HepG2 (cell line): Measurements from ENCODE around the gene POLR2H. TPM values are rescaled to one million over a fixed set of nuclear protein-coding genes. Genes with fewer than 3 reads are reported as not detected.

Experiments used
- ATAC-seq: fragments of 200-7000 bp; cut with Tn5 transposase; 3 replicates; pipeline ENCODE4 v1.9.1; 2020; ENCODE audit warnings: mild to moderate bottlenecking, moderate library complexity
- BruUV-seq: library from RNA; stranded (reverse); fragments of 400-500 nt; replicated peaks from 2 replicates; lab custom pipeline; 2021; lab: Mats Ljungman, UMichigan
- CTCF ChIA-PET: fragments of 300-600 bp; formaldehyde crosslinking; extraction: SDS; loops from one replicate; lab custom pipeline; 2021; ENCODE audit warnings: low total read pairs, inconsistent platforms, low intra/inter-chr PET ratio; lab: Yijun Ruan, JAX
- POLR2A ChIA-PET: fragments of 350-600 bp; sonication (Branson Sonifier 250); formaldehyde crosslinking; loops from one replicate; lab custom pipeline; 2020; ENCODE audit warnings: antibody characterized with exemption, inconsistent platforms; lab: Yijun Ruan, JAX
- DNase-seq: peaks from one replicate; pipeline ENCODE4 v3.0.0-alpha.2; 2015; ENCODE audit warnings: low spot score
- FAIRE-seq: peaks from 3 replicates; lab custom pipeline; 2011; peaks lifted over from hg19 to GRCh38; lab: Jason Lieb, UNC
- H2AFZ ChIP-seq: one replicate; pipeline ENCODE4 v1.6.1; 2011; ENCODE audit warnings: low read length, inconsistent platforms
- H3K27ac ChIP-seq: fragments of 300-600 bp; 3 replicates; pipeline ENCODE4 v1.8.0; 2011; ENCODE audit warnings: mixed run types, mild to moderate bottlenecking, mixed read lengths, low read length, inconsistent platforms; ENCODE audit not compliant: insufficient read depth; ENCODE audit errors: extremely low read length
- H3K27me3 ChIP-seq, 2 experiments: fragments of 200-600 bp in 1 of 2; 2 replicates in 1 of 2; 3 replicates in 1 of 2; pipeline versions ENCODE4 v1.6.0 to v1.8.0; 2011; ENCODE audit warnings: low read length in 2 of 2, mild to moderate bottlenecking in 2 of 2, moderate library complexity in 2 of 2, inconsistent platforms in 1 of 2; ENCODE audit not compliant: insufficient read depth in 2 of 2, control insufficient read depth in 1 of 2
- H3K36me3 ChIP-seq, 2 experiments: fragments of 200-600 bp in 1 of 2; replicated peaks in 1 of 2; 2 replicates in 1 of 2; 3 replicates in 1 of 2; pipeline versions ENCODE4 v1.5.1 to v1.8.0; 2011; ENCODE audit warnings: low read length in 2 of 2, inconsistent platforms in 1 of 2; ENCODE audit not compliant: insufficient read depth in 2 of 2, control insufficient read depth in 1 of 2
- H3K4me1 ChIP-seq: 2 replicates; pipeline ENCODE4 v1.5.1; 2012; ENCODE audit warnings: low read length, inconsistent platforms; ENCODE audit not compliant: insufficient read depth
- H3K4me2 ChIP-seq: 2 replicates; pipeline ENCODE4 v1.6.0; 2011; ENCODE audit warnings: low read depth, low read length, inconsistent platforms
- H3K4me3 ChIP-seq, 3 experiments: fragments of 200-600 bp in 1 of 3; sonication (generic), shearing (Covaris generic) in 1 of 3; replicated peaks in 1 of 3; 2 replicates each; pipeline ENCODE4 v1.5.1; 2011 to 2016; ENCODE audit warnings: low read length in 3 of 3, inconsistent platforms in 2 of 3, low read depth in 2 of 3, mild to moderate bottlenecking in 2 of 3, control low read depth in 1 of 3, mixed read lengths in 1 of 3; ENCODE audit not compliant: insufficient read depth in 1 of 3
- H3K79me2 ChIP-seq: one replicate; pipeline ENCODE4 v1.6.1; 2011; ENCODE audit warnings: low read length, inconsistent platforms; ENCODE audit not compliant: insufficient read depth
- H3K9ac ChIP-seq: 2 replicates; pipeline ENCODE4 v1.6.0; 2011; ENCODE audit warnings: mild to moderate bottlenecking, low read depth, low read length, inconsistent platforms; ENCODE audit not compliant: insufficient read depth
- H3K9me3 ChIP-seq: 2 replicates; pipeline ENCODE4 v1.5.1; 2012; ENCODE audit warnings: mild to moderate bottlenecking, low read length
- H4K20me1 ChIP-seq: 2 replicates; pipeline ENCODE4 v1.6.0; 2011; ENCODE audit warnings: inconsistent platforms, mild to moderate bottlenecking, low read length, moderate library complexity; ENCODE audit not compliant: insufficient read depth
- EHMT2 ChIP-seq: fragments of 200-600 bp; sonication (generic); IDR thresholded peaks from 2 replicates; pipeline ENCODE4 v1.7.0; 2017; ENCODE audit warnings: antibody characterized with exemption, low read depth, low read length, borderline replicate concordance
- NFE2L1 ChIP-seq: sonication (generic); formaldehyde crosslinking; IDR thresholded peaks from 2 replicates; pipeline ENCODE4 v1.4.0; 2020; ENCODE audit warnings: missing genetic modification reagents, mild to moderate bottlenecking, borderline replicate concordance
- TARDBP ChIP-seq: sonication (generic); formaldehyde crosslinking; IDR thresholded peaks from 2 replicates; pipeline ENCODE4 v1.8.0; 2022; ENCODE audit warnings: mild to moderate bottlenecking, missing genetic modification reagents
- TCF7 ChIP-seq: sonication (generic); IDR thresholded peaks from 2 replicates; pipeline ENCODE4 v1.6.1; 2016; ENCODE audit warnings: antibody characterized with exemption, low read depth
- ZFY ChIP-seq: sonication (generic); formaldehyde crosslinking; IDR thresholded peaks from 2 replicates; pipeline ENCODE4 v1.4.0; 2020; ENCODE audit warnings: missing genetic modification reagents
- ZNF234 ChIP-seq: sonication (generic); formaldehyde crosslinking; conservative IDR thresholded peaks from 2 replicates; pipeline ENCODE4 v1.5.1; 2020; ENCODE audit warnings: mild to moderate bottlenecking, missing genetic modification reagents
- ZNF253 ChIP-seq: sonication (generic); formaldehyde crosslinking; IDR thresholded peaks from 2 replicates; pipeline ENCODE4 v1.8.0; 2022; ENCODE audit warnings: mild to moderate bottlenecking, missing genetic modification reagents, borderline replicate concordance
- ZNF256 ChIP-seq: sonication (generic); formaldehyde crosslinking; conservative IDR thresholded peaks from 2 replicates; pipeline ENCODE4 v1.4.0; 2020; ENCODE audit warnings: missing genetic modification reagents
- ZSCAN22 ChIP-seq: sonication (generic); formaldehyde crosslinking; IDR thresholded peaks from 2 replicates; pipeline ENCODE4 v1.4.0; 2020; ENCODE audit warnings: mild to moderate bottlenecking, missing genetic modification reagents
- WGBS: methylation state at CpG from one replicate; pipeline ENCODE4 v1.1.6; 2017; ENCODE audit warnings: low lambda C conversion rate; 5-methylcytosine and 5-hydroxymethylcytosine counted together
- in situ Hi-C: cut with HindIII; loops from 2 replicates; pipeline ENCODE4 v1.10.0; 2017; ENCODE audit warnings: low pct_unique_long_range_greater_than_20kb; ENCODE audit not compliant: extremely low pct_ligation_motif_present
- intact Hi-C: fragments of 100-400 bp; cut with micrococcal nuclease; formaldehyde crosslinking; loops from one replicate; pipeline ENCODE4 v1.10.0; 2022; ENCODE audit not compliant: unreplicated experiment
- polyA plus RNA-seq, 8 experiments: library from polyadenylated mRNA; depleted of rRNA in 3 of 8; stranded (reverse) in 7 of 8; unstranded in 1 of 8; fragments of >200 nt; fragmentation: Illumina TruSeq in 4 of 8; extraction: Trizol in 4 of 8; gene quantifications; 2 replicates each; pipeline versions ENCODE4 v1.2.1 to v1.2.3, GENCODE V29; 2011 to 2016; ENCODE audit warnings: low read depth in 4 of 8, missing spikeins in 1 of 8, mixed read lengths in 1 of 8; ENCODE audit not compliant: insufficient read depth in 1 of 8
- total RNA-seq, 5 experiments: library from RNA; depleted of rRNA; stranded (reverse); fragments of >200 nt; fragmentation: Illumina TruSeq; extraction: Trizol; gene quantifications; 2 replicates each; pipeline ENCODE4 v1.2.3, GENCODE V29; 2016; ENCODE audit warnings: low read depth in 1 of 5
- TF ChIP-seq, protein P1 (sequence below): sonication (generic); formaldehyde crosslinking; IDR thresholded peaks from 2 replicates; pipeline ENCODE4 v1.4.0; 2020; ENCODE audit warnings: missing genetic modification reagents

Gene POLR2H
- total and polyA plus RNA-seq, 2 of the 13 experiments (the other 11 are each of a cell fraction or from before 2014, with no cell fraction given) = 118 to 194 TPM

DNA sequence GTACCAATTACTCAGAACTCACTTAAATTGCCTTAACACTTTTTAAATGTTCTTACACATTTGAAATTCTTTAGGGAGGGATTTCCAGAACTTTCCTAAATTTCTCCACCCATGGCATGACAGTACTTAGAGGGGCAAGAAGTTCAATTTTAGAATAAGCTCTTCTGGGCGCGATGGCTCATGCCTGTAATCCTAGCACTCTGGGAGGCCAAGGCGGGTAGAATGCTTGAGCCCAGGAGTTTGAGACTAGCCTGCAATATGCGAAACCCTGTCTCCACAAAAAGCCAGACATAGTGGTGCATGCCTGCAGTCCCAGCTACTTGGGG is 13.5 kb upstream of the POLR2H start:
- peaks cover 7 to 17% of the 10 kb centered on the region in 2 experiments; a peak in 4 of 5 replicates for H3K36me3 ChIP-seq
- TF ChIP-seq ZSCAN22 = no peak
- TF ChIP-seq ZNF234 (CRISPR knock-in tag) = no peak
- TF ChIP-seq ZNF253 (CRISPR knock-in tag) = no peak
- no peak for TF ChIP-seq ZNF256 (CRISPR knock-in tag)
- no peak for TF ChIP-seq ZFY (CRISPR knock-in tag)
- no peak for TF ChIP-seq TCF7
- TF ChIP-seq TARDBP (CRISPR knock-in tag) = no peak
- TF ChIP-seq EHMT2 = no peak
- no peak for TF ChIP-seq NFE2L1 (CRISPR knock-in tag)
- TF ChIP-seq, protein P1, sequence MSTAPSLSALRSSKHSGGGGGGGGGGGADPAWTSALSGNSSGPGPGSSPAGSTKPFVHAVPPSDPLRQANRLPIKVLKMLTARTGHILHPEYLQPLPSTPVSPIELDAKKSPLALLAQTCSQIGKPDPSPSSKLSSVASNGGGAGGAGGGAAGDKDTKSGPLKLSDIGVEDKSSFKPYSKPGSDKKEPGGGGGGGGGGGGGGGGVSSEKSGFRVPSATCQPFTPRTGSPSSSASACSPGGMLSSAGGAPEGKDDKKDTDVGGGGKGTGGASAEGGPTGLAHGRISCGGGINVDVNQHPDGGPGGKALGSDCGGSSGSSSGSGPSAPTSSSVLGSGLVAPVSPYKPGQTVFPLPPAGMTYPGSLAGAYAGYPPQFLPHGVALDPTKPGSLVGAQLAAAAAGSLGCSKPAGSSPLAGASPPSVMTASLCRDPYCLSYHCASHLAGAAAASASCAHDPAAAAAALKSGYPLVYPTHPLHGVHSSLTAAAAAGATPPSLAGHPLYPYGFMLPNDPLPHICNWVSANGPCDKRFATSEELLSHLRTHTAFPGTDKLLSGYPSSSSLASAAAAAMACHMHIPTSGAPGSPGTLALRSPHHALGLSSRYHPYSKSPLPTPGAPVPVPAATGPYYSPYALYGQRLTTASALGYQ (CRISPR knock-in tag) = no peak
- intact Hi-C loops = no loop called here
- H2AFZ ChIP-seq = no peak overlapping the region
- no peak overlapping the region for H3K9ac ChIP-seq
- H3K4me1 ChIP-seq = peaks cover 28% of the 10 kb centered on the region
- ATAC-seq (no peak), DNase-seq (no peak), FAIRE-seq (no peak)
- no peak overlapping the region for H3K4me2 ChIP-seq
- no peaks in the 10 kb centered on the region for H3K27me3 ChIP-seq
- in situ Hi-C loops = no loop called here
- H3K4me3 ChIP-seq = no peak overlapping the region
- 94% methylated on average over 4 of the region's 4 CpGs for WGBS
- POLR2A ChIA-PET = no interaction called here
- no peak overlapping the region for H3K27ac ChIP-seq
- H3K79me2 ChIP-seq = no peaks in the 10 kb centered on the region
- H3K9me3 ChIP-seq = no peaks in the 10 kb centered on the region
- no peaks in the 10 kb centered on the region for H4K20me1 ChIP-seq
- no TSS peak for BruUV-seq
- CTCF ChIA-PET = no interaction called here
